Measurements from ENCODE around the gene PCBP3. TPM values are rescaled to one million over a fixed set of nuclear protein-coding genes. Genes with fewer than 3 reads are reported as not detected.

PCBP3 gene
- total RNA-seq, 2 donors from 2014 or later = 11.6 to 16.5 TPM

- peaks cover 4% of the 10 kb centered on the region for H3K4me1 Mint-ChIP-seq
- no peak overlapping the region for H3K27ac Mint-ChIP-seq
- H3K36me3 Mint-ChIP-seq (ENCODE audit: low read depth) = no peaks in the 10 kb centered on the region
- no peak overlapping the region for H3K4me3 Mint-ChIP-seq
- H3K9me3 Mint-ChIP-seq = no peaks in the 10 kb centered on the region
- no peak for ATAC-seq (replicated peaks)
- no peaks in the 10 kb centered on the region for H3K27me3 Mint-ChIP-seq
Observed at GRCh38 chr21:45856906-45857305, 213.4 kb downstream of the PCBP3 start.

- H3K4me3 Mint-ChIP-seq = no peak overlapping the region
- H3K27ac Mint-ChIP-seq = no peak overlapping the region
Observed at GRCh38 chr21:45857761-45858160, 214.2 kb downstream of the PCBP3 start.

GRCh38 chr21:45858180-45858579, 214.7 kb downstream of the PCBP3 start:
- Mint-ChIP-seq H3K27me3 (no peaks in the 10 kb centered on the region), H3K27ac (no peak overlapping the region)

More at GRCh38 chr21:45857761-45858160, 214.2 kb downstream of the PCBP3 start:
- ATAC-seq (replicated peaks) = no peak
- Mint-ChIP-seq H3K9me3 (no peaks in the 10 kb centered on the region), H3K27me3 (no peaks in the 10 kb centered on the region), H3K4me1 (peaks cover 4% of the 10 kb centered on the region), H3K36me3 (ENCODE audit: low read depth) (no peaks in the 10 kb centered on the region)

GRCh38 chr21:45859041-45859761, 215.7 kb downstream of the PCBP3 start:
- H3K4me3 Mint-ChIP-seq = no peak overlapping the region
- no peak for ATAC-seq (replicated peaks)
- H3K27ac Mint-ChIP-seq = no peak overlapping the region
- no peaks in the 10 kb centered on the region for H3K9me3 Mint-ChIP-seq
- H3K36me3 Mint-ChIP-seq (ENCODE audit: low read depth) = no peaks in the 10 kb centered on the region
- no peaks in the 10 kb centered on the region for H3K27me3 Mint-ChIP-seq
- H3K4me1 Mint-ChIP-seq = peaks cover 4% of the 10 kb centered on the region

More at GRCh38 chr21:45858180-45858579, 214.7 kb downstream of the PCBP3 start:
- Mint-ChIP-seq H3K4me1 (peaks cover 4% of the 10 kb centered on the region), H3K9me3 (no peaks in the 10 kb centered on the region), H3K4me3 (no peak overlapping the region), H3K36me3 (ENCODE audit: low read depth) (no peaks in the 10 kb centered on the region)
- ATAC-seq (replicated peaks) = no peak

- no peak for ATAC-seq (replicated peaks)
- Mint-ChIP-seq H3K36me3 (ENCODE audit: low read depth) (no peaks in the 10 kb centered on the region), H3K4me3 (no peak overlapping the region), H3K27me3 (no peaks in the 10 kb centered on the region), H3K9me3 (no peaks in the 10 kb centered on the region), H3K4me1 (no peaks in the 10 kb centered on the region), H3K27ac (no peak overlapping the region)
Observed at GRCh38 chr21:45859762-45860357, 216.3 kb downstream of the PCBP3 start.

- no peaks in the 10 kb centered on the region for H3K36me3 Mint-ChIP-seq (ENCODE audit: low read depth)
- no peak overlapping the region for H3K4me3 Mint-ChIP-seq
- no peak overlapping the region for H3K27ac Mint-ChIP-seq
- no peaks in the 10 kb centered on the region for H3K4me1 Mint-ChIP-seq
- no peaks in the 10 kb centered on the region for H3K27me3 Mint-ChIP-seq
- H3K9me3 Mint-ChIP-seq = no peaks in the 10 kb centered on the region
- ATAC-seq (replicated peaks) = no peak
Observed at GRCh38 chr21:45860493-45861155, 217.1 kb downstream of the PCBP3 start.

GRCh38 chr21:45861156-45861870, 217.8 kb downstream of the PCBP3 start:
- H3K27me3 Mint-ChIP-seq = no peaks in the 10 kb centered on the region
- no peaks in the 10 kb centered on the region for H3K9me3 Mint-ChIP-seq
- no peak overlapping the region for H3K27ac Mint-ChIP-seq
- H3K4me1 Mint-ChIP-seq = no peaks in the 10 kb centered on the region
- ATAC-seq (replicated peaks) = no peak
- H3K36me3 Mint-ChIP-seq (ENCODE audit: low read depth) = no peaks in the 10 kb centered on the region
- no peak overlapping the region for H3K4me3 Mint-ChIP-seq

- no peak for ATAC-seq (replicated peaks)
- H3K9me3 Mint-ChIP-seq = no peaks in the 10 kb centered on the region
- no peaks in the 10 kb centered on the region for H3K27me3 Mint-ChIP-seq
- H3K27ac Mint-ChIP-seq = no peak overlapping the region
- H3K4me3 Mint-ChIP-seq = no peak overlapping the region
- H3K4me1 Mint-ChIP-seq = no peaks in the 10 kb centered on the region
- H3K36me3 Mint-ChIP-seq (ENCODE audit: low read depth) = no peaks in the 10 kb centered on the region
Observed at GRCh38 chr21:45862543-45863207, 219.2 kb downstream of the PCBP3 start.

- Mint-ChIP-seq H3K4me1 (no peaks in the 10 kb centered on the region), H3K36me3 (ENCODE audit: low read depth) (no peaks in the 10 kb centered on the region), H3K27ac (no peak overlapping the region), H3K9me3 (no peaks in the 10 kb centered on the region), H3K4me3 (no peak overlapping the region), H3K27me3 (no peaks in the 10 kb centered on the region)
- no peak for ATAC-seq (replicated peaks)
Observed at GRCh38 chr21:45863267-45863666, 219.7 kb downstream of the PCBP3 start.

GRCh38 chr21:45863751-45864150, 220.2 kb downstream of the PCBP3 start:
- ATAC-seq (replicated peaks) = no peak
- H3K4me3 Mint-ChIP-seq = no peak overlapping the region
- no peaks in the 10 kb centered on the region for H3K4me1 Mint-ChIP-seq
- H3K36me3 Mint-ChIP-seq (ENCODE audit: low read depth) = no peaks in the 10 kb centered on the region
- no peak overlapping the region for H3K27ac Mint-ChIP-seq
- no peaks in the 10 kb centered on the region for H3K27me3 Mint-ChIP-seq
- H3K9me3 Mint-ChIP-seq = no peaks in the 10 kb centered on the region

- H3K36me3 Mint-ChIP-seq (ENCODE audit: low read depth) = no peaks in the 10 kb centered on the region
- H3K9me3 Mint-ChIP-seq = no peaks in the 10 kb centered on the region
- no peak overlapping the region for H3K4me3 Mint-ChIP-seq
- no peak for ATAC-seq (replicated peaks)
- H3K27me3 Mint-ChIP-seq = no peaks in the 10 kb centered on the region
- H3K27ac Mint-ChIP-seq = no peak overlapping the region
- H3K4me1 Mint-ChIP-seq = no peaks in the 10 kb centered on the region
Observed at GRCh38 chr21:45864436-45864835, 220.9 kb downstream of the PCBP3 start.

- no peak overlapping the region for H3K27ac Mint-ChIP-seq
- H3K9me3 Mint-ChIP-seq = no peaks in the 10 kb centered on the region
- no peak for ATAC-seq (replicated peaks)
- no peak overlapping the region for H3K4me3 Mint-ChIP-seq
- no peaks in the 10 kb centered on the region for H3K27me3 Mint-ChIP-seq
- H3K4me1 Mint-ChIP-seq = no peaks in the 10 kb centered on the region
- H3K36me3 Mint-ChIP-seq (ENCODE audit: low read depth) = no peaks in the 10 kb centered on the region
Observed at GRCh38 chr21:45865106-45865835, 221.7 kb downstream of the PCBP3 start.

GRCh38 chr21:45866551-45866950, 223.0 kb downstream of the PCBP3 start:
- no peak overlapping the region for H3K4me3 Mint-ChIP-seq
- H3K27me3 Mint-ChIP-seq = no peaks in the 10 kb centered on the region
- H3K36me3 Mint-ChIP-seq (ENCODE audit: low read depth) = no peaks in the 10 kb centered on the region
- no peak overlapping the region for H3K27ac Mint-ChIP-seq
- no peaks in the 10 kb centered on the region for H3K9me3 Mint-ChIP-seq
- no peaks in the 10 kb centered on the region for H3K4me1 Mint-ChIP-seq
- ATAC-seq (replicated peaks) = no peak
